Mammary epithelial cell (primary cell): ENCODE measurements around the gene AP2S1.

Experiments used
- CTCF ChIP-seq, 2 donors: IDR thresholded peaks in 1 of 2; conservative IDR thresholded peaks in 1 of 2; 2 replicates each; pipeline ENCODE4 v1.5.1; 2011 to 2012; ENCODE audit warnings: inconsistent platforms in 2 of 2, low read length in 2 of 2, mild to moderate bottlenecking in 2 of 2, control low read depth in 1 of 2, low read depth in 1 of 2; ENCODE audit not compliant: insufficient read depth in 1 of 2; ENCODE audit errors: extremely low read depth in 1 of 2
- EZH2 ChIP-seq: IDR thresholded peaks from 2 replicates; pipeline ENCODE4 v1.6.1; 2012; ENCODE audit warnings: low read length, inconsistent platforms, borderline replicate concordance

DNA sequence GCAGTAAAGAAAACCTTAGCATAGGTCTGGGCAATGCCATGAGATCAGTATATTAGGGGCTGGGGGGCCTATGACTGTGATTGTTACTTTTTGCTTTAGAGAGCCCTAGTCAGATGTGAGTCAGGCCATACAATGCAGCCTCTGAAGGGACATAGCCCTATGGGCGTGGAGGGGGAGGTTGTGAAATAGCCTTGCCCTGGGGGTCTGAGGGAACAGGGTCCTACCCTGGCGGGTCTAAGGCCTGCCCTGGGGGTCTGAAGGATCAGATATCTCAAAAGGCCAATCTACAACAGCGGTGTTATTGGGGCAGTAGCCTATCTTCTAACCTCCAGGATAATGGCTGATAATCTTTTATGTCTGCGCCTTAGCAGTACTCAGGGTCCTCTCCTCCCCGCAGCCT lies 48.5 kb downstream of the AP2S1 start:
- TF ChIP-seq CTCF (conservative IDR thresholded peaks at IDR 0.05 in 1 of 2, IDR thresholded peaks at IDR 0.05 in 1 of 2; ENCODE audit: extremely low read depth in 1 of 2, insufficient read depth in 1 of 2, low read depth in 1 of 2, low read length in 2 of 2): no peak
- TF ChIP-seq EZH2: no peak
